HCT116 (cell line): ENCODE results near the gene CACNB3. TPM values are rescaled to one million over a fixed set of nuclear protein-coding genes. Genes with fewer than 3 reads are reported as not detected.

ENCODE experiments used
- ATAC-seq: fragments of 200-7000 bp; cut with Tn5 transposase; 2 replicates; pipeline ENCODE4 v1.9.1; 2020; ENCODE audit warnings: mild to moderate bottlenecking, moderate library complexity
- BruUV-seq: library from RNA; stranded (reverse); fragments of 400-500 nt; replicated peaks from 2 replicates; lab custom pipeline; 2021; lab: Mats Ljungman, UMichigan
- CTCF ChIA-PET: fragments of 300-600 bp; sonication (Branson Sonifier 250); formaldehyde crosslinking; loops from one replicate; lab custom pipeline; 2021; ENCODE audit warnings: antibody characterized with exemption; lab: Charles Lee
- POLR2A ChIA-PET: fragments of 300-600, 350-600 bp; sonication (Branson Sonifier 250); formaldehyde crosslinking; loops from one replicate; lab custom pipeline; 2021; ENCODE audit warnings: antibody characterized with exemption; lab: Charles Lee
- RAD21 ChIA-PET, 2 experiments: fragments of 300-600 bp; sonication (Branson Sonifier 250); formaldehyde crosslinking; loops; one replicate each; lab custom pipeline; 2023; ENCODE audit warnings: low total read pairs in 2 of 2; ENCODE audit not compliant: uncharacterized antibody in 2 of 2, unreplicated experiment in 2 of 2, low non-redundant PET in 1 of 2; lab: Charles Lee
- DNase-seq: peaks from one replicate; pipeline ENCODE4 v3.0.0-alpha.2; 2010; ENCODE audit warnings: low read depth, low spot score
- H2AFZ ChIP-seq: fragments of 200-600 bp; shearing (Covaris generic), sonication (generic); 2 replicates; pipeline ENCODE4 v1.6.1; 2017; ENCODE audit warnings: low read depth, mixed run types, mixed read lengths, antibody characterized with exemption, low read length; ENCODE audit not compliant: poor library complexity, severe bottlenecking
- H3K27ac ChIP-seq: 2 replicates; pipeline ENCODE4 v1.5.1; 2012; ENCODE audit warnings: low read depth, low read length
- H3K27me3 ChIP-seq: fragments of 200-600 bp; sonication (generic); 2 replicates; pipeline ENCODE4 v1.6.1; 2016; ENCODE audit warnings: mixed run types, low read length, mixed read lengths; ENCODE audit not compliant: insufficient read depth
- H3K36me3 ChIP-seq, 2 experiments: fragments of 200-500 bp in 1 of 2; fragments of 200-600 bp in 1 of 2; sonication (Bioruptor generic) in 1 of 2; sonication (generic) in 1 of 2; 2 replicates each; pipeline versions ENCODE4 v1.5.1 to v1.6.1; 2014 to 2016; ENCODE audit warnings: low read length in 2 of 2, inconsistent platforms in 1 of 2, mixed read lengths in 1 of 2, mixed run types in 1 of 2; ENCODE audit not compliant: insufficient read depth in 2 of 2, control insufficient read depth in 1 of 2
- H3K4me1 ChIP-seq, 2 experiments: fragments of 200-600 bp in 1 of 2; sonication (generic) in 1 of 2; 2 replicates each; pipeline versions ENCODE4 v1.5.1 to v1.6.1; 2012 to 2017; ENCODE audit warnings: low read length in 2 of 2, inconsistent platforms in 1 of 2, mild to moderate bottlenecking in 1 of 2, mixed read lengths in 1 of 2, mixed run types in 1 of 2, moderate library complexity in 1 of 2; ENCODE audit not compliant: insufficient read depth in 2 of 2, control insufficient read depth in 1 of 2
- H3K4me2 ChIP-seq: fragments of 200-600 bp; sonication (generic); 2 replicates; pipeline ENCODE4 v1.6.1; 2017; ENCODE audit warnings: mixed run types, low read length, mixed read lengths
- H3K4me3 ChIP-seq, 2 experiments: fragments of 200-600 bp in 1 of 2; sonication (generic) in 1 of 2; replicated peaks in 1 of 2; 2 replicates each; pipeline ENCODE4 v1.5.1; 2011 to 2016; ENCODE audit warnings: low read length in 2 of 2, control low read depth in 1 of 2, low read depth in 1 of 2, mild to moderate bottlenecking in 1 of 2, mixed read lengths in 1 of 2, mixed run types in 1 of 2
- H3K79me2 ChIP-seq: fragments of 200-600 bp; sonication (generic); 2 replicates; pipeline ENCODE4 v1.6.1; 2017; ENCODE audit warnings: mild to moderate bottlenecking, mixed run types, low read length, moderate library complexity, mixed read lengths; ENCODE audit not compliant: insufficient read depth
- H3K9ac ChIP-seq: fragments of 200-600 bp; sonication (generic); 2 replicates; pipeline ENCODE4 v1.6.1; 2016; ENCODE audit warnings: low read length, mixed read lengths
- H3K9me2 ChIP-seq: fragments of 200-600 bp; sonication (generic), shearing (Covaris generic); 2 replicates; pipeline ENCODE4 v1.6.1; 2017; ENCODE audit warnings: mixed run types, mild to moderate bottlenecking, moderate library complexity; ENCODE audit not compliant: insufficient read depth
- H3K9me3 ChIP-seq, 2 experiments: fragments of 200-500 bp in 1 of 2; fragments of 200-600 bp in 1 of 2; sonication (Bioruptor generic) in 1 of 2; sonication (generic) in 1 of 2; 2 replicates each; pipeline ENCODE4 v1.6.1; 2014 to 2017; ENCODE audit warnings: low read length in 2 of 2, mixed read lengths in 2 of 2, inconsistent platforms in 1 of 2, low read depth in 1 of 2, mild to moderate bottlenecking in 1 of 2, mixed run types in 1 of 2, moderate library complexity in 1 of 2; ENCODE audit not compliant: control insufficient read depth in 1 of 2, insufficient read depth in 1 of 2
- H4K20me1 ChIP-seq: fragments of 200-600 bp; sonication (generic), shearing (Covaris generic); 2 replicates; pipeline ENCODE4 v1.6.1; 2017; ENCODE audit warnings: mixed run types, mild to moderate bottlenecking, moderate library complexity; ENCODE audit not compliant: insufficient read depth
- CBX3 ChIP-seq: IDR thresholded peaks from 2 replicates; pipeline ENCODE4 v1.6.1; 2012; ENCODE audit warnings: low read depth
- CEBPB ChIP-seq: IDR thresholded peaks from 2 replicates; pipeline ENCODE4 v1.6.1; 2012; ENCODE audit warnings: low read depth
- EGR1 ChIP-seq: IDR thresholded peaks from 2 replicates; pipeline ENCODE4 v1.6.1; 2012; ENCODE audit warnings: low read depth
- ELF1 ChIP-seq: IDR thresholded peaks from 2 replicates; pipeline ENCODE4 v1.6.1; 2012; ENCODE audit warnings: low read depth, borderline replicate concordance
- EZH2 ChIP-seq: fragments of 200-600 bp; sonication (generic); IDR thresholded peaks from 2 replicates; pipeline ENCODE4 v1.6.1; 2017; ENCODE audit warnings: antibody characterized with exemption, mixed run types
- JUND ChIP-seq: IDR thresholded peaks from 2 replicates; pipeline ENCODE4 v1.6.1; 2012
- POLR2A ChIP-seq: IDR thresholded peaks from 2 replicates; pipeline ENCODE4 v1.7.0; 2011; ENCODE audit warnings: borderline replicate concordance; ENCODE audit not compliant: insufficient read depth, insufficient read length; ENCODE audit errors: extremely low read depth
- POLR2AphosphoS5 ChIP-seq: IDR thresholded peaks from 2 replicates; pipeline ENCODE4 v1.6.1; 2011; ENCODE audit warnings: mild to moderate bottlenecking, low read depth, low read length, moderate library complexity
- RAD21 ChIP-seq: IDR thresholded peaks from 2 replicates; pipeline ENCODE4 v1.6.1; 2012; ENCODE audit warnings: low read depth, mild to moderate bottlenecking
- REST ChIP-seq: IDR thresholded peaks from 2 replicates; pipeline ENCODE4 v1.6.1; 2012; ENCODE audit warnings: low read depth
- SIN3A ChIP-seq: IDR thresholded peaks from 2 replicates; pipeline ENCODE4 v1.6.1; 2012; ENCODE audit warnings: low read depth
- SRF ChIP-seq: IDR thresholded peaks from 2 replicates; pipeline ENCODE4 v1.6.1; 2012; ENCODE audit warnings: low read depth
- TCF7L2 ChIP-seq: IDR thresholded peaks from 2 replicates; pipeline ENCODE4 v1.7.0; 2011; ENCODE audit warnings: borderline replicate concordance, inconsistent platforms; ENCODE audit not compliant: insufficient read depth, insufficient read length; ENCODE audit errors: extremely low read depth
- YY1 ChIP-seq: IDR thresholded peaks from 2 replicates; pipeline ENCODE4 v1.6.1; 2011; ENCODE audit warnings: low read length, low read depth, moderate library complexity, mild to moderate bottlenecking; ENCODE audit not compliant: insufficient replicate concordance; ENCODE audit errors: extremely low read depth
- ZFX ChIP-seq: fragments of 450-650 bp; IDR thresholded peaks from 2 replicates; pipeline ENCODE4 v1.6.1; 2017
- ZNF274 ChIP-seq: fragments of 200-500 bp; sonication (Bioruptor generic); IDR thresholded peaks from 2 replicates; pipeline ENCODE4 v1.6.1; 2014; ENCODE audit warnings: mild to moderate bottlenecking, low read depth, low read length, inconsistent platforms
- intact Hi-C: fragments of 100-400 bp; cut with micrococcal nuclease; formaldehyde crosslinking; loops from 2 replicates; pipeline ENCODE4 v1.10.0; 2022
- total RNA-seq: library from RNA; stranded (reverse); gene quantifications from one replicate; pipeline ENCODE4 v1.2.1, GENCODE V29; 2021; ENCODE audit not compliant: unreplicated experiment
- TF ChIP-seq, protein P1 (sequence below): IDR thresholded peaks from 2 replicates; pipeline ENCODE4 v1.6.1; 2011; ENCODE audit warnings: mild to moderate bottlenecking, low read length, moderate library complexity; ENCODE audit not compliant: insufficient replicate concordance; ENCODE audit errors: extremely low read depth
- TF ChIP-seq, protein P2 (sequence below), 3 experiments: fragments of 200-600 bp in 1 of 3; sonication (generic) in 1 of 3; IDR thresholded peaks in 2 of 3; conservative IDR thresholded peaks in 1 of 3; 2 replicates each; pipeline ENCODE4 v1.5.1; 2012 to 2017; ENCODE audit warnings: low read depth in 2 of 3, low read length in 2 of 3, antibody characterized with exemption in 1 of 3, borderline replicate concordance in 1 of 3, control low read depth in 1 of 3, mild to moderate bottlenecking in 1 of 3, mixed read lengths in 1 of 3, mixed run types in 1 of 3, moderate library complexity in 1 of 3; ENCODE audit not compliant: insufficient read depth in 1 of 3

CACNB3 gene
- total RNA-seq, 1 experiment from 2014 or later = 22.0 TPM

DNA sequence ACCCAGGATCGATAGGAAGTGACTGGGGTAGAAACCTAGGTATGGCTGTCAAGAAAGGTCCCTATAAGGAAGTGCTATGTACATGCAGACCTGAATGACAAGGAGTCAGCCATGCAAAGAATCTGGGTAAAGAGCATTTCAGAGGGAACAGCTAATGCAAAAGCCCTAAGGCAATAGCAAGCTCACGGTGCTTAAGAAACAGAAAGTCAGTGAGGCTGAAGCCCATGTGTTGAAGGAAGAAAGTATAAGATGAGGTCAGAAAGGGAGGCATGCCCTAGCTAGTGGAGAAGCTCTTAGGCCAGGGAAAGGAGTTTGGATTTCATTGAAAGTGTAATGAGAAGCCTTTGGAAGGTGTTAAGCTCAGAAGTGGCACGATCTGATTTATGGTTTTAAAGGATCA, 23.4 kb upstream of the CACNB3 start:
- no peak overlapping the region for H2AFZ ChIP-seq
- peaks cover 15 to 21% of the 10 kb centered on the region in 2 experiments for H3K4me1 ChIP-seq
- ChIA-PET POLR2A (interaction anchor here (1.7 kb wide), 1 partner anchor 42 kb away, joined by 12 read pairs; no protein-coding TSS in a partner anchor), RAD21 (interaction anchor here (2.1 to 2.3 kb wide), 2 partner anchors 41 kb away, joined by 10 to 21 read pairs; no protein-coding TSS in a partner anchor), CTCF (interaction anchor here (0.9 to 7.9 kb wide), 11 partner anchors 20 to 637 kb away, joined by 3 to 85 read pairs (median 5); partner anchors contain the start of genes ASB8 and KANSL2)
- H3K27me3 ChIP-seq = no peaks in the 10 kb centered on the region
- no peak overlapping the region for H3K9ac ChIP-seq
- H3K4me2 ChIP-seq = 0 out of 2 replicates have a peak overlapping the region, but pooled peaks have one; percentile 27
- no peaks in the 10 kb centered on the region for H3K9me3 ChIP-seq
- TF ChIP-seq REST (no peak), ZNF274 (no peak), EZH2 (no peak), YY1 (no peak), POLR2AphosphoS5 (no peak), SIN3A (no peak), POLR2A (no peak), EGR1 (no peak), SRF (no peak), JUND (no peak), TCF7L2 (no peak), CBX3 (no peak), ELF1 (no peak), RAD21 (no peak), CEBPB (no peak), ZFX (no peak)
- TF ChIP-seq, protein P1, sequence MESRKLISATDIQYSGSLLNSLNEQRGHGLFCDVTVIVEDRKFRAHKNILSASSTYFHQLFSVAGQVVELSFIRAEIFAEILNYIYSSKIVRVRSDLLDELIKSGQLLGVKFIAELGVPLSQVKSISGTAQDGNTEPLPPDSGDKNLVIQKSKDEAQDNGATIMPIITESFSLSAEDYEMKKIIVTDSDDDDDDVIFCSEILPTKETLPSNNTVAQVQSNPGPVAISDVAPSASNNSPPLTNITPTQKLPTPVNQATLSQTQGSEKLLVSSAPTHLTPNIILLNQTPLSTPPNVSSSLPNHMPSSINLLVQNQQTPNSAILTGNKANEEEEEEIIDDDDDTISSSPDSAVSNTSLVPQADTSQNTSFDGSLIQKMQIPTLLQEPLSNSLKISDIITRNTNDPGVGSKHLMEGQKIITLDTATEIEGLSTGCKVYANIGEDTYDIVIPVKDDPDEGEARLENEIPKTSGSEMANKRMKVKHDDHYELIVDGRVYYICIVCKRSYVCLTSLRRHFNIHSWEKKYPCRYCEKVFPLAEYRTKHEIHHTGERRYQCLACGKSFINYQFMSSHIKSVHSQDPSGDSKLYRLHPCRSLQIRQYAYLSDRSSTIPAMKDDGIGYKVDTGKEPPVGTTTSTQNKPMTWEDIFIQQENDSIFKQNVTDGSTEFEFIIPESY = no peak
- TF ChIP-seq, protein P2, sequence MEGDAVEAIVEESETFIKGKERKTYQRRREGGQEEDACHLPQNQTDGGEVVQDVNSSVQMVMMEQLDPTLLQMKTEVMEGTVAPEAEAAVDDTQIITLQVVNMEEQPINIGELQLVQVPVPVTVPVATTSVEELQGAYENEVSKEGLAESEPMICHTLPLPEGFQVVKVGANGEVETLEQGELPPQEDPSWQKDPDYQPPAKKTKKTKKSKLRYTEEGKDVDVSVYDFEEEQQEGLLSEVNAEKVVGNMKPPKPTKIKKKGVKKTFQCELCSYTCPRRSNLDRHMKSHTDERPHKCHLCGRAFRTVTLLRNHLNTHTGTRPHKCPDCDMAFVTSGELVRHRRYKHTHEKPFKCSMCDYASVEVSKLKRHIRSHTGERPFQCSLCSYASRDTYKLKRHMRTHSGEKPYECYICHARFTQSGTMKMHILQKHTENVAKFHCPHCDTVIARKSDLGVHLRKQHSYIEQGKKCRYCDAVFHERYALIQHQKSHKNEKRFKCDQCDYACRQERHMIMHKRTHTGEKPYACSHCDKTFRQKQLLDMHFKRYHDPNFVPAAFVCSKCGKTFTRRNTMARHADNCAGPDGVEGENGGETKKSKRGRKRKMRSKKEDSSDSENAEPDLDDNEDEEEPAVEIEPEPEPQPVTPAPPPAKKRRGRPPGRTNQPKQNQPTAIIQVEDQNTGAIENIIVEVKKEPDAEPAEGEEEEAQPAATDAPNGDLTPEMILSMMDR (IDR thresholded peaks at IDR 0.05 in 2 of 3, conservative IDR thresholded peaks at IDR 0.05 in 1 of 3; ENCODE audit: borderline replicate concordance in 1 of 3, insufficient read depth in 1 of 3, low read depth in 2 of 3, low read length in 2 of 3) = no peak
- H3K79me2 ChIP-seq = no peaks in the 10 kb centered on the region
- intact Hi-C loops = loop anchor here (1.0 to 5.0 kb wide), 3 partner anchors 42 to 253 kb away; partner anchors contain the start of gene KANSL2
- no TSS peak for BruUV-seq
- H4K20me1 ChIP-seq = no peaks in the 10 kb centered on the region
- no peak overlapping the region for H3K27ac ChIP-seq
- DNase-seq (no peak), ATAC-seq (no peak)
- no peaks in the 10 kb centered on the region for H3K9me2 ChIP-seq
- H3K36me3 ChIP-seq = no peaks in the 10 kb centered on the region
- H3K4me3 ChIP-seq = no peak overlapping the region
